ENCODE measurements around the gene MCRIP2. TPM values are rescaled to one million over a fixed set of nuclear protein-coding genes. Genes with fewer than 3 reads are reported as not detected.

MCRIP2 gene
- total and polyA plus RNA-seq, 9 of the 15 experiments (the other 6 are each of a cell fraction or from before 2014, with no cell fraction given): 0.80 to 120 (median 35.2) TPM

DNA sequence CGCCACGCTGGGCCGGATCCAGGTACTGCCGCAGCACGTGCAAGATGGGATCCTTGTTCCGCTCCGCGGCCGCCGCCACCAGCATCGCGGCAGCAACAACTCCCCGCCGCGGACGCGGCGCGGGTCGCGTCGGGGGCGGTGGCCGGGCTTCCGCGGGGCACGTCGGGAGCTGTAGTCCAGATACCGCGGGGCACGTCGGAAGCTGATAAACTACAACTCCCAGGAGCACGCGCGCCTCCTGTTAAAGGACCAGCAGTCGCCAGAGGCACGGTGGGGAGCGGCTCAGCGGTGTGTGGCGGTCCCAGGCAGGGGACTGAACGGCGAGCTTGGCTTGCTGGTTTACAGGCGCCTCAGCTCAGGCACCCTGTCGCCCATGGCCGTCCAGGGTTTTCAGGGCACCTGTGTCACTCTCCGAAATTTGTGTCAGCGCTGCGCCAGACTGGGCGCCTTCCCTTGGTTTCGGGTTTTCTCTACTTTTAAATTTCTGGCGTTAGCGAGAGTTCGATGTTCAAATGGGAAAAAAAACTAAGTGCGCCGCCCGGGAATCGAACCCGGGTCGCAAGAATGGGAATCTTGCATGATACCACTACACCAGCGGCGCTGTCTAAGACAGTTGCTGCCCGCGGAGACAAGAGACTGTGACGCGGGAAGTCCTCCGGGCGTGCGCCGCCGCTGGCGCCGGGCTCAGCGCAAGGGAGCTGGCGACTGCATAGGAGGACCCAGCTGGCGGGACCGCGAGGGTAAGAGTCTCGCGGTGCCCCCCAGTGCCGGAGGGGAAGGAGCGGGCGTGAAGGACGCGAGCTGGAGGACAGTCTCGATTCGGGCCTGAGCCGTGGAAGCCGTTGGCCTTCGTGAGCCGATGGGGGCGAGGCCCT, 5.2 kb upstream of the MCRIP2 start, which contains the start of gene METTL26 (continued):
- TF ChIP-seq RBM22 (IDR thresholded peaks at IDR 0.05; ENCODE audit: low read depth, low read length, poor library complexity, severe bottlenecking) (peak; percentile 98), HNRNPLL (IDR thresholded peaks at IDR 0.05; ENCODE audit: low read depth, low read length, poor library complexity, severe bottlenecking) (peak; percentile 72), MYC (IDR thresholded peaks at IDR 0.05; ENCODE audit: low read depth, low read length) (peak; percentile 97), MYC (CRISPR knock-in tag; IDR thresholded peaks at IDR 0.05; ENCODE audit: borderline replicate concordance, low read depth) (peak; percentile 56; the same call in 1 of the 2 replicates), MTA1 (IDR thresholded peaks at IDR 0.05; ENCODE audit: borderline replicate concordance) (peak; percentile 71), NFIX (CRISPR knock-in tag; IDR thresholded peaks at IDR 0.05; ENCODE audit: low read depth) (0 out of 2 replicates have a peak, but pooled peaks have one; percentile 11), SMAD1 (IDR thresholded peaks at IDR 0.05; ENCODE audit: low read depth, low read length, partially characterized antibody) (peak; percentile 58), EHMT2 (IDR thresholded peaks at IDR 0.05) (no peak), PHF8 (IDR thresholded peaks at IDR 0.05; ENCODE audit: borderline replicate concordance, low read length) (peak; percentile 63; the same call in 1 of the 2 replicates), LEF1 (IDR thresholded peaks at IDR 0.05) (no peak), POU5F1 (IDR thresholded peaks at IDR 0.05; ENCODE audit: borderline replicate concordance, low read depth, low read length, partially characterized antibody) (peak; percentile 60), HDAC1 (IDR thresholded peaks at IDR 0.05) (peak; percentile 93 to 98), TCF3 (CRISPR knock-in tag; IDR thresholded peaks at IDR 0.05) (peak; percentile 31; the same call in 1 of the 2 replicates), ZNF507 (tag; conservative IDR thresholded peaks at IDR 0.05) (no peak), LCOR (CRISPR knock-in tag; IDR thresholded peaks at IDR 0.05) (peak; percentile 75; the same call in 1 of the 2 replicates), E2F3 (CRISPR knock-in tag; IDR thresholded peaks at IDR 0.05) (peak; percentile 56), FOXP4 (CRISPR knock-in tag; IDR thresholded peaks at IDR 0.05; ENCODE audit: borderline replicate concordance) (0 out of 2 replicates have a peak, but pooled peaks have one; percentile 48), TSC22D4 (tag; IDR thresholded peaks at IDR 0.05) (no peak), NFIC (IDR thresholded peaks at IDR 0.05) (peak; percentile 83), TGIF2 (CRISPR knock-in tag; IDR thresholded peaks at IDR 0.05) (peak; percentile 87; the same call in 1 of the 2 replicates), DPF2 (IDR thresholded peaks at IDR 0.05) (peak; percentile 12; the same call in 1 of the 2 replicates), CHD2 (IDR thresholded peaks at IDR 0.05; ENCODE audit: low read depth, low read length) (peak; percentile 85), SMARCA4 (IDR thresholded peaks at IDR 0.05) (no peak), GATAD2B (IDR thresholded peaks at IDR 0.05; ENCODE audit: borderline replicate concordance) (peak; percentile 41; the same call in 1 of the 2 replicates), MAX (CRISPR knock-in tag; IDR thresholded peaks at IDR 0.05) (peak; percentile 96), KLF6 (CRISPR knock-in tag; IDR thresholded peaks at IDR 0.05; ENCODE audit: borderline replicate concordance) (0 out of 2 replicates have a peak, but pooled peaks have one; percentile 42), JUN (IDR thresholded peaks at IDR 0.05; ENCODE audit: borderline replicate concordance, low read depth, low read length) (peak; percentile 75; the same call in 1 of the 2 replicates), JUN (CRISPR knock-in tag; IDR thresholded peaks at IDR 0.05; ENCODE audit: borderline replicate concordance) (no peak)
